Adrenal gland (tissue), 12 donors: ENCODE measurements around the gene KRTCAP3. TPM values are rescaled to one million over a fixed set of nuclear protein-coding genes. Genes with fewer than 3 reads are reported as not detected.
"Not testable (repeated sequence)": the region's sequence is repeated elsewhere in the genome, so short reads cannot be mapped to it uniquely, and the experiment has no call there.

Source experiments
- DNase-seq, 7 donors: peaks; one replicate each; pipeline ENCODE4 v3.0.0-alpha.2; 2019 to 2020
- H3K27ac ChIP-seq, 5 donors: fragments of 200-600 bp; sonication (generic) in 4 of 5; 1 replicate in 3 of 5; 2 replicates in 2 of 5; pipeline versions ENCODE4 v1.5.1 to v1.8.0; 2016 to 2020; ENCODE audit warnings: mild to moderate bottlenecking in 1 of 5
- H3K27me3 ChIP-seq: fragments of 200-600 bp; 2 replicates; pipeline ENCODE4 v1.8.0; 2021
- H3K36me3 ChIP-seq, 2 donors: fragments of 200-600 bp; replicated peaks in 1 of 2; 1 replicate in 1 of 2; 2 replicates in 1 of 2; pipeline versions ENCODE4 v1.5.1 to v1.8.0; 2018 to 2022
- H3K4me1 ChIP-seq, 2 donors: fragments of 200-600 bp; replicated peaks in 1 of 2; 1 replicate in 1 of 2; 2 replicates in 1 of 2; pipeline versions ENCODE4 v1.5.1 to v1.8.0; 2018 to 2021
- H3K4me3 ChIP-seq, 4 donors: fragments of 200-600 bp; sonication (generic) in 3 of 4; one replicate each; pipeline ENCODE4 v1.5.1; 2016 to 2018
- H3K9me3 ChIP-seq, 3 donors: fragments of 200-600 bp; sonication (generic) in 1 of 3; replicated peaks in 1 of 3; 1 replicate in 2 of 3; 2 replicates in 1 of 3; pipeline versions ENCODE4 v1.5.1 to v1.8.0; 2016 to 2021
- CTCF ChIP-seq, 6 experiments: fragments of 450-650 bp in 4 of 6; fragments of 200-600 bp in 2 of 6; sonication (generic) in 1 of 6; IDR thresholded peaks; 1 replicate in 5 of 6; 2 replicates in 1 of 6; pipeline versions ENCODE4 v1.5.1 to v1.8.0; 2016 to 2021; ENCODE audit warnings: antibody characterized with exemption in 6 of 6, mild to moderate bottlenecking in 2 of 6, moderate library complexity in 1 of 6
- POLR2A ChIP-seq, 2 donors: fragments of 450-650 bp; IDR thresholded peaks; one replicate each; pipeline ENCODE4 v1.6.1; 2017; ENCODE audit warnings: antibody characterized with exemption in 2 of 2, mild to moderate bottlenecking in 2 of 2, moderate library complexity in 1 of 2
- WGBS, 4 donors: extraction: QIAGEN DNeasy Blood & Tissue Kit in 2 of 4; methylation state at CpG; one replicate each; pipeline versions ENCODE4 v1.1.5 to v1.1.7; 2013 to 2017; 5-methylcytosine and 5-hydroxymethylcytosine counted together
- intact Hi-C, 2 donors: fragments of 100-400 bp; cut with DNase I; formaldehyde crosslinking; loops; one replicate each; pipeline versions ENCODE4 v1.14.1 to v1.15.0; 2022 to 2023
- polyA plus RNA-seq, 3 donors: library from polyadenylated mRNA; stranded (reverse); fragments of 200-250 nt in 2 of 3; fragments of 350-450 nt in 1 of 3; fragmentation: Illumina TruSeq in 1 of 3; extraction: RNeasy Lipid Tissue Mini Kit (QIAGEN cat#74804) in 1 of 3; gene quantifications; one replicate each; pipeline ENCODE4 v1.2.3, GENCODE V29; 2013 to 2014
- total RNA-seq, 9 donors: library from RNA; depleted of rRNA in 4 of 9; stranded (reverse); fragments of >200 nt in 4 of 9; fragments of 120-200 nt in 1 of 9; fragmentation: NEBNext Ultra II Directional in 1 of 9; extraction: Animal tissue kit (Norgen Biotek cat#: 25700) in 1 of 9; gene quantifications; one replicate each; pipeline versions ENCODE4 v1.1.0 to v1.2.4, GENCODE V29; 2013 to 2023
- donor health status: healthy with polysubstance abuse.
- donor health status: Bipolar disorder and iron deficiency.
- donor health status: DM: yes; HTN: yes; CAD: no.
- donor health status: DM: no; HTN: no; CAD: no.
- donor health status: DM: no; HTN: no; CAD: no.
- donor health status: DM: yes; HTN: yes; CAD: no.

KRTCAP3 gene
- total and polyA plus RNA-seq, 12 donors = 1.2 to 8.2 (median 4.4) TPM

DNA sequence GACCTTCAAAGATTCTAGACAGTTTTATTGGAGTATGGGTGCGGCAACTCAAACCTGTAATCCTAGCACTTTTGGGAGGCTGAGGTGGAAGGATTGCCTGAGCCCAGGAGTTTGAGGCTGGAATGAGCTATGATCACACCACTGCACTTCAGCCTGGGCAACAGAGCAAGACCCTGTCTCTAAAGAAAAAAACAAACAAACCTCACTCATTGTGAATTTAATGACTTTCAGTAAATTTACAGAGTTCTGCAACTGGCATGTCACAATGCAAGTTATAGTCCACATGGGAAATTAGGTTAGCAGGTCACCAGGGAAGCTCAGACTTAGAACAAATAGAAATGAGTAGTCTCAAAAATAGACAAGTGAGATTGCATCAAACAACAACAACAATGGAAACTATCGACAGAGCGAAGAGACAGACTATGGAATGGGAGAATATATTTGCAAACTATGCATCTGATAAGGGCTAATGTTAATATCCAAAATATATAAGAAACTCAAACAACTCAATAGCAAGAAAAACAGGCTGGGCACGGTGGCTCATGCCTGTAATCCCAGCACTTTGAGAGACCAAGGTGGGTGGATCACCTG lies 20.4 kb upstream of the KRTCAP3 start:
- H3K9me3 ChIP-seq = no peaks in the 10 kb centered on the region
- intact Hi-C loops = no loop called here
- no peaks in the 10 kb centered on the region for H3K27me3 ChIP-seq
- H3K4me3 ChIP-seq = no peak overlapping the region
- WGBS, 4 donors = 82 to 85% (median 84%) methylated on average over 4 of the region's 4 CpGs
- H3K4me1 ChIP-seq = no peaks in the 10 kb centered on the region
- no peak overlapping the region for H3K27ac ChIP-seq
- DNase-seq = no peak
- no peaks in the 10 kb centered on the region for H3K36me3 ChIP-seq
- TF ChIP-seq POLR2A (IDR thresholded peaks at IDR 0.05) (no peak), CTCF (IDR thresholded peaks at IDR 0.05) (no peak)

GRCh38 chr2:27422958-27423357 lies 19.2 kb upstream of the KRTCAP3 start:
- H3K4me3 ChIP-seq = no peak overlapping the region
- peaks cover 0 to 3% of the 10 kb centered on the region in 2 donors for H3K4me1 ChIP-seq
- no peak overlapping the region for H3K27ac ChIP-seq
- no peaks in the 10 kb centered on the region for H3K9me3 ChIP-seq
- no peak for TF ChIP-seq CTCF (IDR thresholded peaks at IDR 0.05)
- intact Hi-C loops = no loop called here
- WGBS, 4 donors = 89 to 93% (median 92%) methylated on average over 3 of the region's 3 CpGs
- no peak for DNase-seq
- no peaks in the 10 kb centered on the region for H3K36me3 ChIP-seq
- H3K27me3 ChIP-seq = no peaks in the 10 kb centered on the region

GRCh38 chr2:27425039-27425438 lies 17.1 kb upstream of the KRTCAP3 start:
- H3K4me3 ChIP-seq, H3K36me3 ChIP-seq, H3K9me3 ChIP-seq, H3K27me3 ChIP-seq, H3K27ac ChIP-seq, intact Hi-C loops, H3K4me1 ChIP-seq: not testable (repeated sequence)
- DNase-seq = peak in 1 of 7 donors; percentile 35
- 86 to 93% (median 89%) methylated on average over 10 of the region's 10 CpGs for WGBS, 4 donors

- Histone ChIP-seq H3K9me3 (no peaks in the 10 kb centered on the region), H3K4me1 (peaks cover 13 to 33% of the 10 kb centered on the region in 2 donors), H3K4me3 (peak overlapping the region; percentile 30 to 96 (median 84)), H3K27ac (peak overlapping the region; percentile 90 to 100 (median 97)), H3K36me3 (no peaks in the 10 kb centered on the region), H3K27me3 (no peaks in the 10 kb centered on the region)
- TF ChIP-seq POLR2A (IDR thresholded peaks at IDR 0.05) (no peak), CTCF (IDR thresholded peaks at IDR 0.05) (no peak)
- no peak for DNase-seq
- WGBS, 4 donors = 13 to 18% (median 16%) methylated on average over 7 of the region's 7 CpGs
- intact Hi-C loops = no loop called here
Observed at GRCh38 chr2:27427863-27428212, 14.3 kb upstream of the KRTCAP3 start.
